ENCODE results near the gene CMIP. TPM values are rescaled to one million over a fixed set of nuclear protein-coding genes. Genes with fewer than 3 reads are reported as not detected.
A peak's percentile ranks its signal among the peaks of the same experiment; 100 is the strongest.

The CMIP gene
- total RNA-seq, 1 experiment from 2014 or later = 48.2 TPM

GRCh38 chr16:81681311-81681710, 236.7 kb downstream of the CMIP start:
- H4K5ac ChIP-seq (ENCODE audit: insufficient read length, low read depth, low read length) = no peak overlapping the region
- H4K20me1 ChIP-seq (ENCODE audit: control insufficient read depth, insufficient read depth, insufficient read length) = no peaks in the 10 kb centered on the region
- Mint-ChIP-seq H3K4me1 (peaks cover 5 to 10% of the 10 kb centered on the region in 2 experiments; a peak in 3 of 4 replicates), H3K27ac (0 out of 7 replicates have a peak overlapping the region, but pooled peaks of 1 of the 3 experiments have one; percentile 61), H3K4me3 (no peak overlapping the region), H3K9me3 (no peaks in the 10 kb centered on the region), H3K36me3 (ENCODE audit: insufficient read depth in 1 of 3, low read depth in 3 of 3) (peaks cover 19 to 36% (median 35%) of the 10 kb centered on the region in 3 experiments; a peak in 6 of 7 replicates), H3K27me3 (ENCODE audit: low read depth) (no peaks in the 10 kb centered on the region)
- DNase-seq = no peak
- no peak overlapping the region for H2BK12ac ChIP-seq (ENCODE audit: insufficient read length, low read depth, low read length)
- H3K23me2 ChIP-seq (ENCODE audit: insufficient read length, low read depth, low read length, poor library complexity, severe bottlenecking) = no peaks in the 10 kb centered on the region
- H4K8ac ChIP-seq (replicated peaks; ENCODE audit: insufficient read length, low read depth, low read length) = no peak overlapping the region
- H3K4ac ChIP-seq (ENCODE audit: low read depth, low read length) = no peak overlapping the region
- H2AK5ac ChIP-seq (ENCODE audit: insufficient read length, low read length) = no peak overlapping the region
- no peaks in the 10 kb centered on the region for H3K9me3 ChIP-seq (ENCODE audit: control insufficient read depth, low read depth, low read length)
- no peak overlapping the region for H2BK120ac ChIP-seq (ENCODE audit: low read depth, low read length, poor library complexity, severe bottlenecking)
- no peak overlapping the region for H4K91ac ChIP-seq (ENCODE audit: insufficient read length, low read depth, low read length)
- no peak overlapping the region for H2BK20ac ChIP-seq (ENCODE audit: low read depth, low read length, poor library complexity, severe bottlenecking)
- H2BK5ac ChIP-seq (ENCODE audit: insufficient read length, low read length) = no peak overlapping the region
- WGBS (ENCODE audit: extremely low coverage, insufficient read length, low lambda C conversion rate) = no CpG with 5 or more reads among the region's 14 CpGs
- H2AFZ ChIP-seq (ENCODE audit: low read length) = no peak overlapping the region
- no peak overlapping the region for H3K56ac ChIP-seq (ENCODE audit: insufficient read length, low read depth, low read length)
- H3K27me3 ChIP-seq (ENCODE audit: insufficient read depth, low read length) = no peaks in the 10 kb centered on the region
- H3K4me2 ChIP-seq (ENCODE audit: insufficient read depth, insufficient read length, low read length) = no peak overlapping the region
- H3K14ac ChIP-seq (ENCODE audit: insufficient read depth, low read length) = no peak overlapping the region
- H3K9ac ChIP-seq (ENCODE audit: extremely low read depth, insufficient read length, low read length) = no peak overlapping the region
- H3K27ac ChIP-seq (ENCODE audit: insufficient read length, low read depth, low read length) = no peak overlapping the region
- no peak overlapping the region for H2BK15ac ChIP-seq (ENCODE audit: low read depth, low read length)
- peaks cover 4% of the 10 kb centered on the region; the same call in 1 of the 2 replicates for H3K79me2 ChIP-seq (ENCODE audit: insufficient read depth, low read length)
- no peak overlapping the region for H3T11ph ChIP-seq (ENCODE audit: low read length)
- H3K23ac ChIP-seq (ENCODE audit: insufficient read length, low read depth, low read length) = no peak overlapping the region
- no peak for TF ChIP-seq CTCF (conservative IDR thresholded peaks at IDR 0.05)
- H3K79me1 ChIP-seq (ENCODE audit: insufficient read depth, low read depth, low read length, poor library complexity, severe bottlenecking) = peaks cover 4% of the 10 kb centered on the region
- H3K18ac ChIP-seq (ENCODE audit: insufficient read length, low read depth, low read length) = no peak overlapping the region
- no peaks in the 10 kb centered on the region; the same call in 1 of the 2 replicates for H3K4me1 ChIP-seq (ENCODE audit: insufficient read depth, low read length)

Data from H9 (cell line).